HepG2 (cell line): ENCODE measurements around the gene BSG. TPM values are rescaled to one million over a fixed set of nuclear protein-coding genes. Genes with fewer than 3 reads are reported as not detected.

Source experiments
- CHCHD3 ChIP-seq: sonication (generic); formaldehyde crosslinking; IDR thresholded peaks from 2 replicates; pipeline ENCODE4 v1.8.0; 2022; ENCODE audit warnings: mild to moderate bottlenecking, missing genetic modification reagents, moderate library complexity
- FOXC1 ChIP-seq: sonication (generic); formaldehyde crosslinking; IDR thresholded peaks from 2 replicates; pipeline ENCODE4 v1.8.0; 2022; ENCODE audit warnings: mild to moderate bottlenecking, missing genetic modification reagents, borderline replicate concordance
- GFI1 ChIP-seq: sonication (generic); formaldehyde crosslinking; IDR thresholded peaks from 2 replicates; pipeline ENCODE4 v1.5.0; 2020; ENCODE audit warnings: missing genetic modification reagents, mild to moderate bottlenecking, borderline replicate concordance
- HIC2 ChIP-seq: sonication (generic); formaldehyde crosslinking; IDR thresholded peaks from 2 replicates; pipeline ENCODE4 v1.9.0; 2022; ENCODE audit warnings: low read depth, missing genetic modification reagents
- IKZF1 ChIP-seq: fragments of 450-650 bp; IDR thresholded peaks from 2 replicates; pipeline ENCODE4 v1.7.1; 2016
- IKZF4 ChIP-seq: sonication (generic); formaldehyde crosslinking; IDR thresholded peaks from 2 replicates; pipeline ENCODE4 v1.5.1; 2020; ENCODE audit warnings: borderline replicate concordance, mild to moderate bottlenecking, low read depth, missing genetic modification reagents; ENCODE audit errors: not compliant biosample characterization
- NR2C2 ChIP-seq: sonication (generic); formaldehyde crosslinking; IDR thresholded peaks from 2 replicates; pipeline ENCODE4 v1.4.0; 2020; ENCODE audit warnings: missing genetic modification reagents, mild to moderate bottlenecking, moderate library complexity, borderline replicate concordance
- PHF5A ChIP-seq: IDR thresholded peaks from one replicate; pipeline ENCODE4 v1.6.1; 2018; ENCODE audit warnings: low read depth, missing genetic modification reagents; ENCODE audit not compliant: unreplicated experiment
- PTBP1 ChIP-seq: fragments of 200-400 bp; formaldehyde crosslinking; IDR thresholded peaks from 2 replicates; pipeline ENCODE4 v1.6.1; 2018; ENCODE audit warnings: low read length, low read depth; ENCODE audit not compliant: poor library complexity, severe bottlenecking
- U2AF1 ChIP-seq: fragments of 200-400 bp; formaldehyde crosslinking; optimal IDR thresholded peaks from 2 replicates; pipeline ENCODE3; 2017; ENCODE audit warnings: mild to moderate bottlenecking, low read depth, low read length
- YY1 ChIP-seq: IDR thresholded peaks from 2 replicates; pipeline ENCODE4 v1.6.1; 2011; ENCODE audit warnings: low read length, low read depth, moderate library complexity, mild to moderate bottlenecking; ENCODE audit not compliant: insufficient read depth, insufficient replicate concordance
- ZNF253 ChIP-seq: sonication (generic); formaldehyde crosslinking; IDR thresholded peaks from 2 replicates; pipeline ENCODE4 v1.8.0; 2022; ENCODE audit warnings: mild to moderate bottlenecking, missing genetic modification reagents, borderline replicate concordance
- ZNF33B ChIP-seq: sonication (generic); formaldehyde crosslinking; IDR thresholded peaks from 2 replicates; pipeline ENCODE4 v1.5.1; 2020; ENCODE audit warnings: mild to moderate bottlenecking, missing genetic modification reagents
- ZNF670 ChIP-seq: sonication (generic); formaldehyde crosslinking; IDR thresholded peaks from 2 replicates; pipeline ENCODE4 v1.8.0; 2022; ENCODE audit warnings: mild to moderate bottlenecking, missing genetic modification reagents, borderline replicate concordance
- ZNF839 ChIP-seq: sonication (generic); formaldehyde crosslinking; IDR thresholded peaks from 2 replicates; pipeline ENCODE4 v1.4.0; 2020; ENCODE audit warnings: missing genetic modification reagents, mild to moderate bottlenecking, borderline replicate concordance
- ZSCAN5A ChIP-seq: sonication (generic); formaldehyde crosslinking; IDR thresholded peaks from 2 replicates; pipeline ENCODE4 v1.8.0; 2022; ENCODE audit warnings: mild to moderate bottlenecking, missing genetic modification reagents, borderline replicate concordance
- polyA plus RNA-seq, 8 experiments: library from polyadenylated mRNA; depleted of rRNA in 3 of 8; stranded (reverse) in 7 of 8; unstranded in 1 of 8; fragments of >200 nt; fragmentation: Illumina TruSeq in 4 of 8; extraction: Trizol in 4 of 8; gene quantifications; 2 replicates each; pipeline versions ENCODE4 v1.2.1 to v1.2.3, GENCODE V29; 2011 to 2016; ENCODE audit warnings: low read depth in 4 of 8, missing spikeins in 1 of 8, mixed read lengths in 1 of 8; ENCODE audit not compliant: insufficient read depth in 1 of 8
- total RNA-seq, 5 experiments: library from RNA; depleted of rRNA; stranded (reverse); fragments of >200 nt; fragmentation: Illumina TruSeq; extraction: Trizol; gene quantifications; 2 replicates each; pipeline ENCODE4 v1.2.3, GENCODE V29; 2016; ENCODE audit warnings: low read depth in 1 of 5
- TF ChIP-seq, protein P1 (sequence below): sonication (generic); formaldehyde crosslinking; IDR thresholded peaks from 2 replicates; pipeline ENCODE4; 2020; ENCODE audit warnings: missing genetic modification reagents, mild to moderate bottlenecking, borderline replicate concordance
- TF ChIP-seq, protein P2 (sequence below): sonication (generic); formaldehyde crosslinking; IDR thresholded peaks from 2 replicates; pipeline ENCODE4 v1.5.0; 2020; ENCODE audit warnings: mild to moderate bottlenecking, low read depth, missing genetic modification reagents, borderline replicate concordance
- TF ChIP-seq, protein P3 (sequence below): sonication (generic); formaldehyde crosslinking; IDR thresholded peaks from 2 replicates; pipeline ENCODE4 v1.4.0; 2020; ENCODE audit warnings: missing genetic modification reagents

The BSG gene
- total and polyA plus RNA-seq, 2 of the 13 experiments (the other 11 are each of a cell fraction or from before 2014, with no cell fraction given) = 309 to 754 TPM

DNA sequence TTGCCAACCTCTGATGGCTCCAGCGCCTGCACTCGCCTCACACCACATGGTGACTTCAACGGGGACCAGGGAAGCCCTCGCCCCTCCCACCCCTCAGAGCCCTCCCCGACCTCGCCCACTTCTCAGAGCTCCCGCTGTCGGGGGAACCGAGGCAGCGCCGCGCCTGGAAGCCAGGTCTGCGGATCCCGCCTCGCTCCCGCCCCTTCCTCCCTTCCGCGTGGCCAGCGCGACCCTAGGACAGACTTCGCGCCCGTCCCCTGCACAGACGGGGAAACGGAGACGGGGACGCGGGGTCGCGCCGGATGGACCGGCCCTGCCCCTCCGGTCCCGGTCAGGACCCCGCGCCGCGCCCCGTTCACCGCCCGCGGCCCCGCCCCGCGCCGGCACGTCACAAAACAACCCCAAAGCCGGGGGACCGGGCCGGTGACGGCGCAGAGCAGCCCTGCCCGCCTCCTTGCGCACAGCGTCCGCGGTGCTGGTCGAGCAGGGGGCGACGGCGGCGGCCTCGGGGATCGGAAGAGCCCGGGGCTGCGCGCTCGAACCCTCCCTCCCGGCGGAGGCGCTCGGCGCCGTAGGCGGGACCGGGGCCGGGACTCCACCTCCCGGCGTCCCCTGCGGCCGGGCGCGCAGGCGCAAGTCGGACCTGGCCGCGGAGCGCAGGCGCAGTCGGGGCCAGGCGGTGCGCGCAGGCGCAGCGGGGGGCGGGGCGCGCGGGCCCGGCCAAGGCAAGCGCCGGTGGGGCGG lies 41.2 kb upstream of the BSG start (continued):
- TF ChIP-seq ZNF670 (CRISPR knock-in tag) (no peak), YY1 (peak; percentile 11), NR2C2 (0 out of 2 replicates have a peak, but pooled peaks have one; percentile 32), ZNF33B (CRISPR knock-in tag) (no peak), PTBP1 (no peak), IKZF4 (no peak), U2AF1 (no peak), FOXC1 (CRISPR knock-in tag) (no peak), ZNF839 (CRISPR knock-in tag) (peak; percentile 37; the same call in 1 of the 2 replicates), IKZF1 (no peak), HIC2 (CRISPR knock-in tag) (peak; percentile 68; the same call in 1 of the 2 replicates), GFI1 (CRISPR knock-in tag) (no peak), CHCHD3 (CRISPR knock-in tag) (0 out of 2 replicates have a peak, but pooled peaks have one; percentile 37), ZSCAN5A (CRISPR knock-in tag) (no peak), PHF5A (CRISPR knock-in tag) (no peak), ZNF253 (CRISPR knock-in tag) (no peak)
- TF ChIP-seq, protein P1, sequence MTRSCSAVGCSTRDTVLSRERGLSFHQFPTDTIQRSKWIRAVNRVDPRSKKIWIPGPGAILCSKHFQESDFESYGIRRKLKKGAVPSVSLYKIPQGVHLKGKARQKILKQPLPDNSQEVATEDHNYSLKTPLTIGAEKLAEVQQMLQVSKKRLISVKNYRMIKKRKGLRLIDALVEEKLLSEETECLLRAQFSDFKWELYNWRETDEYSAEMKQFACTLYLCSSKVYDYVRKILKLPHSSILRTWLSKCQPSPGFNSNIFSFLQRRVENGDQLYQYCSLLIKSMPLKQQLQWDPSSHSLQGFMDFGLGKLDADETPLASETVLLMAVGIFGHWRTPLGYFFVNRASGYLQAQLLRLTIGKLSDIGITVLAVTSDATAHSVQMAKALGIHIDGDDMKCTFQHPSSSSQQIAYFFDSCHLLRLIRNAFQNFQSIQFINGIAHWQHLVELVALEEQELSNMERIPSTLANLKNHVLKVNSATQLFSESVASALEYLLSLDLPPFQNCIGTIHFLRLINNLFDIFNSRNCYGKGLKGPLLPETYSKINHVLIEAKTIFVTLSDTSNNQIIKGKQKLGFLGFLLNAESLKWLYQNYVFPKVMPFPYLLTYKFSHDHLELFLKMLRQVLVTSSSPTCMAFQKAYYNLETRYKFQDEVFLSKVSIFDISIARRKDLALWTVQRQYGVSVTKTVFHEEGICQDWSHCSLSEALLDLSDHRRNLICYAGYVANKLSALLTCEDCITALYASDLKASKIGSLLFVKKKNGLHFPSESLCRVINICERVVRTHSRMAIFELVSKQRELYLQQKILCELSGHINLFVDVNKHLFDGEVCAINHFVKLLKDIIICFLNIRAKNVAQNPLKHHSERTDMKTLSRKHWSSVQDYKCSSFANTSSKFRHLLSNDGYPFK (CRISPR knock-in tag) = no peak
- TF ChIP-seq, protein P2, sequence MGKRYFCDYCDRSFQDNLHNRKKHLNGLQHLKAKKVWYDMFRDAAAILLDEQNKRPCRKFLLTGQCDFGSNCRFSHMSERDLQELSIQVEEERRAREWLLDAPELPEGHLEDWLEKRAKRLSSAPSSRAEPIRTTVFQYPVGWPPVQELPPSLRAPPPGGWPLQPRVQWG (CRISPR knock-in tag) = no peak
- TF ChIP-seq, protein P3, sequence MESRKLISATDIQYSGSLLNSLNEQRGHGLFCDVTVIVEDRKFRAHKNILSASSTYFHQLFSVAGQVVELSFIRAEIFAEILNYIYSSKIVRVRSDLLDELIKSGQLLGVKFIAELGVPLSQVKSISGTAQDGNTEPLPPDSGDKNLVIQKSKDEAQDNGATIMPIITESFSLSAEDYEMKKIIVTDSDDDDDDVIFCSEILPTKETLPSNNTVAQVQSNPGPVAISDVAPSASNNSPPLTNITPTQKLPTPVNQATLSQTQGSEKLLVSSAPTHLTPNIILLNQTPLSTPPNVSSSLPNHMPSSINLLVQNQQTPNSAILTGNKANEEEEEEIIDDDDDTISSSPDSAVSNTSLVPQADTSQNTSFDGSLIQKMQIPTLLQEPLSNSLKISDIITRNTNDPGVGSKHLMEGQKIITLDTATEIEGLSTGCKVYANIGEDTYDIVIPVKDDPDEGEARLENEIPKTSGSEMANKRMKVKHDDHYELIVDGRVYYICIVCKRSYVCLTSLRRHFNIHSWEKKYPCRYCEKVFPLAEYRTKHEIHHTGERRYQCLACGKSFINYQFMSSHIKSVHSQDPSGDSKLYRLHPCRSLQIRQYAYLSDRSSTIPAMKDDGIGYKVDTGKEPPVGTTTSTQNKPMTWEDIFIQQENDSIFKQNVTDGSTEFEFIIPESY (CRISPR knock-in tag) = no peak
